GM23248 (cell line): Measurements from ENCODE around the gene CDC123. TPM values are rescaled to one million over a fixed set of nuclear protein-coding genes. Genes with fewer than 3 reads are reported as not detected.

Experiments used
- DNase-seq: peaks from one replicate; pipeline ENCODE4 v3.0.0-alpha.2; 2015
- H2AFZ ChIP-seq: fragments of 200-600 bp; sonication (generic); 2 replicates; pipeline ENCODE4 v1.6.1; 2016; ENCODE audit warnings: antibody characterized with exemption
- H3F3A ChIP-seq: fragments of 200-600 bp; sonication (generic); 2 replicates; pipeline ENCODE4 v1.6.1; 2016; ENCODE audit warnings: mild to moderate bottlenecking, antibody characterized with exemption, mixed run types; ENCODE audit not compliant: insufficient read depth
- H3K27ac ChIP-seq: fragments of 200-600 bp; sonication (generic); 2 replicates; pipeline ENCODE4 v1.5.1; 2016; ENCODE audit warnings: mild to moderate bottlenecking
- H3K27me3 ChIP-seq: fragments of 200-600 bp; sonication (generic); replicated peaks from 2 replicates; pipeline ENCODE4 v1.6.1; 2016; ENCODE audit warnings: mild to moderate bottlenecking; ENCODE audit not compliant: insufficient read depth
- H3K36me3 ChIP-seq: fragments of 200-600 bp; sonication (generic); 2 replicates; pipeline ENCODE4 v1.6.1; 2016; ENCODE audit warnings: low read depth, mild to moderate bottlenecking
- H3K4me1 ChIP-seq: fragments of 200-600 bp; sonication (generic); 2 replicates; pipeline ENCODE4 v1.6.1; 2016; ENCODE audit warnings: mild to moderate bottlenecking; ENCODE audit not compliant: insufficient read depth
- H3K4me2 ChIP-seq: fragments of 200-600 bp; sonication (generic); one replicate; pipeline ENCODE4 v1.6.1; 2016; ENCODE audit warnings: mild to moderate bottlenecking; ENCODE audit not compliant: unreplicated experiment
- H3K4me3 ChIP-seq: fragments of 200-600 bp; sonication (generic); 2 replicates; pipeline ENCODE4 v1.5.1; 2016; ENCODE audit warnings: mild to moderate bottlenecking
- H3K79me2 ChIP-seq: fragments of 200-600 bp; sonication (generic); 2 replicates; pipeline ENCODE4 v1.6.1; 2016; ENCODE audit warnings: mild to moderate bottlenecking; ENCODE audit not compliant: insufficient read depth
- H3K9ac ChIP-seq: fragments of 200-600 bp; sonication (generic); 2 replicates; pipeline ENCODE4 v1.6.1; 2016; ENCODE audit warnings: mild to moderate bottlenecking
- H3K9me2 ChIP-seq: fragments of 200-600 bp; sonication (generic); 2 replicates; pipeline ENCODE4 v1.6.1; 2016; ENCODE audit warnings: mixed run types, mild to moderate bottlenecking, moderate library complexity; ENCODE audit not compliant: insufficient read depth
- H3K9me3 ChIP-seq: fragments of 200-600 bp; sonication (generic); one replicate; pipeline ENCODE4 v1.6.1; 2017; ENCODE audit warnings: low read depth
- H4K20me1 ChIP-seq: fragments of 200-600 bp; sonication (generic); 2 replicates; pipeline ENCODE4 v1.6.0; 2016; ENCODE audit not compliant: insufficient read depth
- EZH2 ChIP-seq: fragments of 200-600 bp; sonication (generic); IDR thresholded peaks from 2 replicates; pipeline ENCODE4 v1.6.1; 2018; ENCODE audit warnings: antibody characterized with exemption, mild to moderate bottlenecking; ENCODE audit not compliant: insufficient read depth, poor library complexity, severe bottlenecking
- EZH2phosphoT487 ChIP-seq: fragments of 200-600 bp; sonication (generic); IDR thresholded peaks from 2 replicates; pipeline ENCODE4 v1.6.1; 2018; ENCODE audit warnings: antibody characterized with exemption, moderate library complexity, mild to moderate bottlenecking, low read depth; ENCODE audit not compliant: insufficient read depth
- WGBS, 2 experiments: methylation state at CpG; one replicate each; pipeline ENCODE4 v1.1.6; 2015 to 2017; ENCODE audit warnings: low lambda C conversion rate in 2 of 2, low coverage in 1 of 2; ENCODE audit errors: missing lambda C conversion rate in 2 of 2; 5-methylcytosine and 5-hydroxymethylcytosine counted together
- in situ Hi-C: fragments of 300-500 bp; cut with MboI; formaldehyde crosslinking; loops from 2 replicates; pipeline ENCODE4 v1.15.0; 2020
- polyA plus RNA-seq: library from polyadenylated mRNA; unstranded; fragments of >200 nt; fragmentation: Nextera tagmentation; extraction: Ambion mirVana; gene quantifications from 2 replicates; pipeline ENCODE4 v1.2.1, GENCODE V29; 2016
- total RNA-seq: library from RNA; depleted of rRNA; stranded (reverse); fragments of >200 nt; shearing (Covaris generic); gene quantifications from 2 replicates; pipeline ENCODE4 v1.2.3, GENCODE V29; 2014

Gene CDC123
- total and polyA plus RNA-seq, 2 experiments from 2014 or later, result 100 to 146 TPM

DNA sequence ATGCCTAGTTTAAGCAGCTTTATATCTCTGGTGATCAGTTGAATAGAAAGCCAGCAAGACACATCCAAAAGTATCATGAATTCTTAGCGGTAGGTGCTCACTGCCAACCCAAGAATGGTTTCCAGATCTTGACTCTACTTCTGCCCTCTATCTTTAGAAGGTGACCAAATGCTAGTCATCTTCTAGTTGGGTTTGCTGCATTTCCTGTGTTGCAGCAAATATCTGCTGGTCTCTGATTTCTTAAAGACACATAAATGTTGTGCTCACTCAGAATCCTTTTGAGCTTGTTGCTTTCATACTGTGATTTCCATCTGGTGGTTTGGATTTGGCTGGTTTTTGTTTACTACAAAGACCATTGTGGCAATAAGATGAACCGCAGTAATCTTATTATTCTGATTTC is 2.2 kb downstream of the CDC123 start:
- Histone ChIP-seq H3K9ac (no peak overlapping the region), H3K4me1 (peaks cover 30% of the 10 kb centered on the region), H4K20me1 (no peaks in the 10 kb centered on the region), H3K9me3 (no peaks in the 10 kb centered on the region), H3K79me2 (peaks cover 93% of the 10 kb centered on the region), H2AFZ (no peak overlapping the region), H3K27me3 (no peaks in the 10 kb centered on the region), H3K4me3 (no peak overlapping the region), H3F3A (peaks cover 19% of the 10 kb centered on the region), H3K4me2 (peak overlapping the region; percentile 99), H3K27ac (no peak overlapping the region), H3K36me3 (peaks cover 13% of the 10 kb centered on the region), H3K9me2 (no peaks in the 10 kb centered on the region)
- WGBS, 2 experiments, result 95 to 96% methylated on average over 2 of the region's 2 CpGs
- in situ Hi-C loops, result no loop called here
- no peak for TF ChIP-seq EZH2phosphoT487
- TF ChIP-seq EZH2, result no peak
- DNase-seq, result no peak

DNA sequence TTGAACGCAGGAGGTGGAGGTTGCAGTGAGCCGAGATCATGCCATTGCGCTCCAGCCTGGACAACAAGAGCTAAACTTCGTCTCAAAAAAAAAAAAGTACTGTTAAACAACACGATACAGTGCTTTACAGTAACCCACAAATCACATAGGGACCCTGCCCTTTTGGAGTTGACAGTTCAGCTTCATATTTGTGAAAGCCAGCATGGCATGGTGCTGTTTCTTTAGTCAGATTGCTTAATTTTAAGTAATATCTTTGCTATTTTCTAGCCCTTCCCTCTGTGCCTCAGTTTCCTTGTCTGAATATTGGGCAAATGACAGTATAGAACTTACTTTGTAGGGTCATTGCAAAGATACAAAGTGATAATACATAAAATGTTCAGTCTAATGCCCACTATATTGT is 4.9 kb downstream of the CDC123 start:
- in situ Hi-C loops, result no loop called here
- Histone ChIP-seq H4K20me1 (no peaks in the 10 kb centered on the region), H3K4me2 (no peak overlapping the region), H3K79me2 (peaks cover 98% of the 10 kb centered on the region), H3K36me3 (peaks cover 14% of the 10 kb centered on the region), H3K9me2 (no peaks in the 10 kb centered on the region), H3F3A (no peaks in the 10 kb centered on the region; the same call in 1 of the 2 replicates), H3K9ac (no peak overlapping the region), H3K9me3 (no peaks in the 10 kb centered on the region), H3K27me3 (no peaks in the 10 kb centered on the region), H3K4me1 (peaks cover 16% of the 10 kb centered on the region), H2AFZ (no peak overlapping the region), H3K4me3 (no peak overlapping the region), H3K27ac (no peak overlapping the region)
- DNase-seq, result no peak
- WGBS, 2 experiments, result 89 to 92% methylated on average over 5 of the region's 5 CpGs
- TF ChIP-seq EZH2 (no peak), EZH2phosphoT487 (no peak)

DNA sequence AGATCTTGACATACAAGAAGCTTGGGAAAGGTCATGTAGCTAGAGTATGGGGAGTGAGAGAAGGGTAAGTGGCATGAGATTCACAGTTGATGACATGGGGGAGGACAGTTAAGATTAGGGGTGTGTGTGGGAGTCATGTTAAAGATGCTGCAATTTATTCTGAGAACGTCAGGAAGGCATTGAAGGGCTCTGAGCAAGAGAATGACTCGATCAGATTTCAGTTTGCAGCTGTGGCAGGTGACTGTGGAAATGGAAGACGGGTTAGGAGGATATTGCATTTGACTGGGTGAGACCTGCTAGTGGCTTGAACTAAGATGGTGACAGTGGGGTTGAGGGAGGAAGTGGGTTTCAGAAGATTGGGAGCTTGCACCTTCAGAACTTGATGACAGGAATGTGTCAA is 5.6 kb downstream of the CDC123 start:
- H3K27me3 ChIP-seq, result no peaks in the 10 kb centered on the region
- H3K9me3 ChIP-seq, result no peaks in the 10 kb centered on the region
- no peak overlapping the region for H3K27ac ChIP-seq
- no peak overlapping the region for H3K4me2 ChIP-seq
- no peaks in the 10 kb centered on the region; the same call in 1 of the 2 replicates for H3F3A ChIP-seq
- H4K20me1 ChIP-seq, result no peaks in the 10 kb centered on the region
- in situ Hi-C loops, result no loop called here
- peaks cover 16% of the 10 kb centered on the region for H3K4me1 ChIP-seq
- H3K9ac ChIP-seq, result no peak overlapping the region
- TF ChIP-seq EZH2 (no peak), EZH2phosphoT487 (no peak)
- H3K79me2 ChIP-seq, result peaks cover 100% of the 10 kb centered on the region
- H2AFZ ChIP-seq, result no peak overlapping the region
- WGBS, 2 experiments, result 76 to 89% methylated on average over 3 of the region's 3 CpGs
- no peaks in the 10 kb centered on the region for H3K9me2 ChIP-seq
- no peak overlapping the region for H3K4me3 ChIP-seq
- peak; percentile 8 for DNase-seq
- H3K36me3 ChIP-seq, result peaks cover 14% of the 10 kb centered on the region

DNA sequence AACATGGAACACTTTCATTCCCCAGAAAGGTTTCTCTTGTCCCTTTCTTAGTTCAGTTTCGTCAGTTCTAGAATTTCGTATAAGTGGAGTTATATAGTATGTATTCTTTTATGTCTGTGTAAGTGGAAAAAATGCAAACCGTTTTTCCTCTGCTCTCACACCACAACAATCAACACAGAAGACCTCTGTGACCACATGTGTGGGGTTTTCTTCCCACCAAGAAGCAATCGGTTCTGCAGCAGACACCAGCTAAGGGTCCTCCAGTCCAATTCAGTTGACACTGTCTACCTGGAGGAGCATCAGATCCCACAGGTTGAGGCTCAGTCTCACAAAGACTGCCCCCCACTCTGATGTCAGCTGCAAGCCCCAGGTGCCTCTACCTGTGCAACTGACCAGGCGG is 6.2 kb downstream of the CDC123 start:
- no peaks in the 10 kb centered on the region; the same call in 1 of the 2 replicates for H3F3A ChIP-seq
- H3K27me3 ChIP-seq, result no peaks in the 10 kb centered on the region
- H3K4me2 ChIP-seq, result no peak overlapping the region
- no peaks in the 10 kb centered on the region for H4K20me1 ChIP-seq
- in situ Hi-C loops, result no loop called here
- H3K9me3 ChIP-seq, result no peaks in the 10 kb centered on the region
- no peak for DNase-seq
- no peak overlapping the region for H3K27ac ChIP-seq
- H3K4me3 ChIP-seq, result no peak overlapping the region
- TF ChIP-seq EZH2, result no peak
- TF ChIP-seq EZH2phosphoT487, result no peak
- H3K9ac ChIP-seq, result no peak overlapping the region
- WGBS, 2 experiments, result 89 to 90% methylated on average over 5 of the region's 5 CpGs
- no peak overlapping the region for H2AFZ ChIP-seq
- no peaks in the 10 kb centered on the region for H3K9me2 ChIP-seq
- peaks cover 100% of the 10 kb centered on the region for H3K79me2 ChIP-seq
- H3K36me3 ChIP-seq, result peaks cover 14% of the 10 kb centered on the region
- H3K4me1 ChIP-seq, result peaks cover 11% of the 10 kb centered on the region

- no peak overlapping the region for H3K4me3 ChIP-seq
- in situ Hi-C loops, result no loop called here
- H3K9me2 ChIP-seq, result no peaks in the 10 kb centered on the region
- H3K79me2 ChIP-seq, result peaks cover 96% of the 10 kb centered on the region
- H3K4me2 ChIP-seq, result no peak overlapping the region
- H2AFZ ChIP-seq, result no peak overlapping the region
- peaks cover under 1% of the 10 kb centered on the region; the same call in 1 of the 2 replicates for H3F3A ChIP-seq
- H3K27ac ChIP-seq, result no peak overlapping the region
- H3K9me3 ChIP-seq, result no peaks in the 10 kb centered on the region
- peaks cover 10% of the 10 kb centered on the region; the same call in 1 of the 2 replicates for H3K36me3 ChIP-seq
- WGBS, 2 experiments, result 83 to 88% methylated on average over 3 of the region's 3 CpGs
- no peaks in the 10 kb centered on the region for H3K4me1 ChIP-seq
- TF ChIP-seq EZH2 (no peak), EZH2phosphoT487 (no peak)
- no peaks in the 10 kb centered on the region for H3K27me3 ChIP-seq
- no peaks in the 10 kb centered on the region for H4K20me1 ChIP-seq
- DNase-seq, result no peak
- H3K9ac ChIP-seq, result no peak overlapping the region
These were observed 9.1 kb downstream of the CDC123 start for GRCh38 chr10:12205082-12205481.
